Measurements from ENCODE around the gene GDPGP1. TPM values are rescaled to one million over a fixed set of nuclear protein-coding genes. Genes with fewer than 3 reads are reported as not detected.

GDPGP1 gene
- total and polyA plus RNA-seq, 9 of the 15 experiments (the other 6 are each of a cell fraction or from before 2014, with no cell fraction given) = 0.78 to 6.1 (median 2.8) TPM

GRCh38 chr15:90232941-90233386 is 1.0 kb upstream of the GDPGP1 start (continued):
- TF ChIP-seq TFAP4 (CRISPR knock-in tag; IDR thresholded peaks at IDR 0.05; ENCODE audit: borderline replicate concordance) = peak; percentile 3; the same call in 1 of the 2 replicates
- no peak for TF ChIP-seq ETV5 (CRISPR knock-in tag; IDR thresholded peaks at IDR 0.05; ENCODE audit: low read depth)
- TF ChIP-seq SMARCE1 (IDR thresholded peaks at IDR 0.05) = peak; percentile 41; the same call in 1 of the 2 replicates
- TF ChIP-seq, protein P1, sequence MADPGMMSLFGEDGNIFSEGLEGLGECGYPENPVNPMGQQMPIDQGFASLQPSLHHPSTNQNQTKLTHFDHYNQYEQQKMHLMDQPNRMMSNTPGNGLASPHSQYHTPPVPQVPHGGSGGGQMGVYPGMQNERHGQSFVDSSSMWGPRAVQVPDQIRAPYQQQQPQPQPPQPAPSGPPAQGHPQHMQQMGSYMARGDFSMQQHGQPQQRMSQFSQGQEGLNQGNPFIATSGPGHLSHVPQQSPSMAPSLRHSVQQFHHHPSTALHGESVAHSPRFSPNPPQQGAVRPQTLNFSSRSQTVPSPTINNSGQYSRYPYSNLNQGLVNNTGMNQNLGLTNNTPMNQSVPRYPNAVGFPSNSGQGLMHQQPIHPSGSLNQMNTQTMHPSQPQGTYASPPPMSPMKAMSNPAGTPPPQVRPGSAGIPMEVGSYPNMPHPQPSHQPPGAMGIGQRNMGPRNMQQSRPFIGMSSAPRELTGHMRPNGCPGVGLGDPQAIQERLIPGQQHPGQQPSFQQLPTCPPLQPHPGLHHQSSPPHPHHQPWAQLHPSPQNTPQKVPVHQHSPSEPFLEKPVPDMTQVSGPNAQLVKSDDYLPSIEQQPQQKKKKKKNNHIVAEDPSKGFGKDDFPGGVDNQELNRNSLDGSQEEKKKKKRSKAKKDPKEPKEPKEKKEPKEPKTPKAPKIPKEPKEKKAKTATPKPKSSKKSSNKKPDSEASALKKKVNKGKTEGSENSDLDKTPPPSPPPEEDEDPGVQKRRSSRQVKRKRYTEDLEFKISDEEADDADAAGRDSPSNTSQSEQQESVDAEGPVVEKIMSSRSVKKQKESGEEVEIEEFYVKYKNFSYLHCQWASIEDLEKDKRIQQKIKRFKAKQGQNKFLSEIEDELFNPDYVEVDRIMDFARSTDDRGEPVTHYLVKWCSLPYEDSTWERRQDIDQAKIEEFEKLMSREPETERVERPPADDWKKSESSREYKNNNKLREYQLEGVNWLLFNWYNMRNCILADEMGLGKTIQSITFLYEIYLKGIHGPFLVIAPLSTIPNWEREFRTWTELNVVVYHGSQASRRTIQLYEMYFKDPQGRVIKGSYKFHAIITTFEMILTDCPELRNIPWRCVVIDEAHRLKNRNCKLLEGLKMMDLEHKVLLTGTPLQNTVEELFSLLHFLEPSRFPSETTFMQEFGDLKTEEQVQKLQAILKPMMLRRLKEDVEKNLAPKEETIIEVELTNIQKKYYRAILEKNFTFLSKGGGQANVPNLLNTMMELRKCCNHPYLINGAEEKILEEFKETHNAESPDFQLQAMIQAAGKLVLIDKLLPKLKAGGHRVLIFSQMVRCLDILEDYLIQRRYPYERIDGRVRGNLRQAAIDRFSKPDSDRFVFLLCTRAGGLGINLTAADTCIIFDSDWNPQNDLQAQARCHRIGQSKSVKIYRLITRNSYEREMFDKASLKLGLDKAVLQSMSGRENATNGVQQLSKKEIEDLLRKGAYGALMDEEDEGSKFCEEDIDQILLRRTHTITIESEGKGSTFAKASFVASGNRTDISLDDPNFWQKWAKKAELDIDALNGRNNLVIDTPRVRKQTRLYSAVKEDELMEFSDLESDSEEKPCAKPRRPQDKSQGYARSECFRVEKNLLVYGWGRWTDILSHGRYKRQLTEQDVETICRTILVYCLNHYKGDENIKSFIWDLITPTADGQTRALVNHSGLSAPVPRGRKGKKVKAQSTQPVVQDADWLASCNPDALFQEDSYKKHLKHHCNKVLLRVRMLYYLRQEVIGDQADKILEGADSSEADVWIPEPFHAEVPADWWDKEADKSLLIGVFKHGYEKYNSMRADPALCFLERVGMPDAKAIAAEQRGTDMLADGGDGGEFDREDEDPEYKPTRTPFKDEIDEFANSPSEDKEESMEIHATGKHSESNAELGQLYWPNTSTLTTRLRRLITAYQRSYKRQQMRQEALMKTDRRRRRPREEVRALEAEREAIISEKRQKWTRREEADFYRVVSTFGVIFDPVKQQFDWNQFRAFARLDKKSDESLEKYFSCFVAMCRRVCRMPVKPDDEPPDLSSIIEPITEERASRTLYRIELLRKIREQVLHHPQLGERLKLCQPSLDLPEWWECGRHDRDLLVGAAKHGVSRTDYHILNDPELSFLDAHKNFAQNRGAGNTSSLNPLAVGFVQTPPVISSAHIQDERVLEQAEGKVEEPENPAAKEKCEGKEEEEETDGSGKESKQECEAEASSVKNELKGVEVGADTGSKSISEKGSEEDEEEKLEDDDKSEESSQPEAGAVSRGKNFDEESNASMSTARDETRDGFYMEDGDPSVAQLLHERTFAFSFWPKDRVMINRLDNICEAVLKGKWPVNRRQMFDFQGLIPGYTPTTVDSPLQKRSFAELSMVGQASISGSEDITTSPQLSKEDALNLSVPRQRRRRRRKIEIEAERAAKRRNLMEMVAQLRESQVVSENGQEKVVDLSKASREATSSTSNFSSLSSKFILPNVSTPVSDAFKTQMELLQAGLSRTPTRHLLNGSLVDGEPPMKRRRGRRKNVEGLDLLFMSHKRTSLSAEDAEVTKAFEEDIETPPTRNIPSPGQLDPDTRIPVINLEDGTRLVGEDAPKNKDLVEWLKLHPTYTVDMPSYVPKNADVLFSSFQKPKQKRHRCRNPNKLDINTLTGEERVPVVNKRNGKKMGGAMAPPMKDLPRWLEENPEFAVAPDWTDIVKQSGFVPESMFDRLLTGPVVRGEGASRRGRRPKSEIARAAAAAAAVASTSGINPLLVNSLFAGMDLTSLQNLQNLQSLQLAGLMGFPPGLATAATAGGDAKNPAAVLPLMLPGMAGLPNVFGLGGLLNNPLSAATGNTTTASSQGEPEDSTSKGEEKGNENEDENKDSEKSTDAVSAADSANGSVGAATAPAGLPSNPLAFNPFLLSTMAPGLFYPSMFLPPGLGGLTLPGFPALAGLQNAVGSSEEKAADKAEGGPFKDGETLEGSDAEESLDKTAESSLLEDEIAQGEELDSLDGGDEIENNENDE (IDR thresholded peaks at IDR 0.05; ENCODE audit: low read depth, low read length) = no peak
- no peak for TF ChIP-seq EP300 (IDR thresholded peaks at IDR 0.05; ENCODE audit: low read length)
- TF ChIP-seq ZKSCAN8 (CRISPR knock-in tag; IDR thresholded peaks at IDR 0.05) = no peak
- TF ChIP-seq FOXJ3 (CRISPR knock-in tag; IDR thresholded peaks at IDR 0.05) = no peak
- TF ChIP-seq HMGN3 (IDR thresholded peaks at IDR 0.05; ENCODE audit: borderline replicate concordance, extremely low read depth, insufficient read length, low read depth, low read length) = no peak
- TF ChIP-seq ZNF583 (CRISPR knock-in tag; IDR thresholded peaks at IDR 0.05) = no peak
- TF ChIP-seq HDAC2 (IDR thresholded peaks at IDR 0.05) = no peak
- TF ChIP-seq CGGBP1 (CRISPR knock-in tag; IDR thresholded peaks at IDR 0.05) = no peak
- TF ChIP-seq, protein P2, sequence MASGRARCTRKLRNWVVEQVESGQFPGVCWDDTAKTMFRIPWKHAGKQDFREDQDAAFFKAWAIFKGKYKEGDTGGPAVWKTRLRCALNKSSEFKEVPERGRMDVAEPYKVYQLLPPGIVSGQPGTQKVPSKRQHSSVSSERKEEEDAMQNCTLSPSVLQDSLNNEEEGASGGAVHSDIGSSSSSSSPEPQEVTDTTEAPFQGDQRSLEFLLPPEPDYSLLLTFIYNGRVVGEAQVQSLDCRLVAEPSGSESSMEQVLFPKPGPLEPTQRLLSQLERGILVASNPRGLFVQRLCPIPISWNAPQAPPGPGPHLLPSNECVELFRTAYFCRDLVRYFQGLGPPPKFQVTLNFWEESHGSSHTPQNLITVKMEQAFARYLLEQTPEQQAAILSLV (tag; IDR thresholded peaks at IDR 0.05) = no peak
- no peak for TF ChIP-seq KAT2B (IDR thresholded peaks at IDR 0.05; ENCODE audit: low read depth, low read length)
- TF ChIP-seq NCOR1 (IDR thresholded peaks at IDR 0.05) = no peak
- no peak for TF ChIP-seq CBX2 (IDR thresholded peaks at IDR 0.05; ENCODE audit: insufficient read depth, low read length, poor library complexity, severe bottlenecking)
- TF ChIP-seq ZZZ3 (IDR thresholded peaks at IDR 0.05) = no peak

All from K562 (cell line).